Breast epithelium (tissue), 3 donors: ENCODE measurements around the gene TMEM255B.

Experiments used
- POLR2AphosphoS5 ChIP-seq, 3 donors: sonication (generic); formaldehyde crosslinking; IDR thresholded peaks; one replicate each; pipeline ENCODE4 v1.6.1; 2017; ENCODE audit warnings: antibody characterized with exemption in 3 of 3
- TF ChIP-seq, protein P1 (sequence below), 3 donors: fragments of 450-650 bp; IDR thresholded peaks; one replicate each; pipeline ENCODE4 v1.5.1; 2016 to 2017; ENCODE audit warnings: antibody characterized with exemption in 3 of 3, mild to moderate bottlenecking in 3 of 3, moderate library complexity in 3 of 3

DNA sequence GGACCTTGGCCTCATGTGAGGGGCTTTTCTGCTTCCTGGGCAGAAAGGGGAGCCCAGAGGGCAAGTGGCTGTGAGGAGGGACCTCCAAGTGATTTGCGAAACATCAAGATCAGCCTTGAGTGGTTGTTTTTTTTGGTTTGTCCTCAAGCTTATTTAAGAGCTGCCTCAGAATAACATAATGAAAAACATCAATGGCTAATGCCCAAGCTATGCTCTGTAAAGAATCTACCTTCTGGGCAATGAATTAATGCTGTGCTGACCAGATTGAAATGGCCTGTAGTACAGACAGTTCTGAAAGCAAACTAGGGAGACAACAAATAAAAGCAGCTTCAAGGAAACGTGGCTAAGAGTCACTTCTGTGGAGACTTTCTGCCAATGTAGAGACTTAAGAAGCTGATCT is 8.3 kb downstream of the TMEM255B start:
- TF ChIP-seq, protein P1, sequence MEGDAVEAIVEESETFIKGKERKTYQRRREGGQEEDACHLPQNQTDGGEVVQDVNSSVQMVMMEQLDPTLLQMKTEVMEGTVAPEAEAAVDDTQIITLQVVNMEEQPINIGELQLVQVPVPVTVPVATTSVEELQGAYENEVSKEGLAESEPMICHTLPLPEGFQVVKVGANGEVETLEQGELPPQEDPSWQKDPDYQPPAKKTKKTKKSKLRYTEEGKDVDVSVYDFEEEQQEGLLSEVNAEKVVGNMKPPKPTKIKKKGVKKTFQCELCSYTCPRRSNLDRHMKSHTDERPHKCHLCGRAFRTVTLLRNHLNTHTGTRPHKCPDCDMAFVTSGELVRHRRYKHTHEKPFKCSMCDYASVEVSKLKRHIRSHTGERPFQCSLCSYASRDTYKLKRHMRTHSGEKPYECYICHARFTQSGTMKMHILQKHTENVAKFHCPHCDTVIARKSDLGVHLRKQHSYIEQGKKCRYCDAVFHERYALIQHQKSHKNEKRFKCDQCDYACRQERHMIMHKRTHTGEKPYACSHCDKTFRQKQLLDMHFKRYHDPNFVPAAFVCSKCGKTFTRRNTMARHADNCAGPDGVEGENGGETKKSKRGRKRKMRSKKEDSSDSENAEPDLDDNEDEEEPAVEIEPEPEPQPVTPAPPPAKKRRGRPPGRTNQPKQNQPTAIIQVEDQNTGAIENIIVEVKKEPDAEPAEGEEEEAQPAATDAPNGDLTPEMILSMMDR (IDR thresholded peaks at IDR 0.05) = no peak
- no peak for TF ChIP-seq POLR2AphosphoS5 (IDR thresholded peaks at IDR 0.05)
